Liver (tissue), 9 donors: ENCODE data around the gene LRP10. TPM values are rescaled to one million over a fixed set of nuclear protein-coding genes. Genes with fewer than 3 reads are reported as not detected.

ENCODE experiments used
- DNase-seq: peaks from one replicate; pipeline ENCODE4 v3.0.0-alpha.2; 2017; ENCODE audit warnings: low spot score
- H3K27ac ChIP-seq, 2 donors: one replicate each; pipeline ENCODE4 v1.7.0; 2013; ENCODE audit warnings: inconsistent platforms in 2 of 2, low read length in 2 of 2, control low read depth in 1 of 2, low read depth in 1 of 2, mild to moderate bottlenecking in 1 of 2
- H3K27me3 ChIP-seq, 4 donors: one replicate each; pipeline versions ENCODE4 v1.6.1 to v1.7.0; 2013; ENCODE audit warnings: low read length in 3 of 4, inconsistent platforms in 1 of 4, mild to moderate bottlenecking in 1 of 4, moderate library complexity in 1 of 4; ENCODE audit not compliant: control insufficient read depth in 4 of 4, insufficient read depth in 4 of 4
- H3K36me3 ChIP-seq, 4 donors: one replicate each; pipeline versions ENCODE4 v1.6.1 to v1.7.0; 2013; ENCODE audit warnings: low read length in 3 of 4, mild to moderate bottlenecking in 3 of 4, low read depth in 1 of 4, moderate library complexity in 1 of 4; ENCODE audit not compliant: control insufficient read depth in 4 of 4, insufficient read depth in 3 of 4
- H3K4me1 ChIP-seq, 4 donors: one replicate each; pipeline versions ENCODE4 v1.6.1 to v1.7.0; 2013; ENCODE audit warnings: low read length in 3 of 4, mild to moderate bottlenecking in 3 of 4, moderate library complexity in 1 of 4; ENCODE audit not compliant: control insufficient read depth in 4 of 4, insufficient read depth in 4 of 4
- H3K4me3 ChIP-seq, 3 donors: one replicate each; pipeline versions ENCODE4 v1.6.1 to v1.7.0; 2013; ENCODE audit warnings: low read length in 3 of 3, control low read depth in 1 of 3, low read depth in 1 of 3, mild to moderate bottlenecking in 1 of 3
- H3K9ac ChIP-seq, 2 donors: one replicate each; pipeline ENCODE4 v1.7.0; 2013; ENCODE audit warnings: low read length in 2 of 2, mild to moderate bottlenecking in 2 of 2, moderate library complexity in 2 of 2, control low read depth in 1 of 2, low read depth in 1 of 2
- H3K9me3 ChIP-seq, 4 donors: one replicate each; pipeline versions ENCODE4 v1.6.1 to v1.7.0; 2013; ENCODE audit warnings: low read length in 3 of 4; ENCODE audit not compliant: control insufficient read depth in 4 of 4
- CTCF ChIP-seq: fragments of 150-350 bp; IDR thresholded peaks from 2 replicates; pipeline ENCODE4 v1.5.1; 2017; ENCODE audit warnings: improper control_type of control experiment, low read depth, low read length; ENCODE audit not compliant: missing input control
- FOXA1 ChIP-seq: IDR thresholded peaks from 2 replicates; pipeline ENCODE4 v1.6.1; 2016; ENCODE audit warnings: antibody characterized with exemption
- HNF4A ChIP-seq, 2 donors: conservative IDR thresholded peaks; 2 replicates each; pipeline ENCODE4 v1.6.1; 2016; ENCODE audit warnings: antibody characterized with exemption in 2 of 2, mild to moderate bottlenecking in 2 of 2
- JUND ChIP-seq, 2 donors: IDR thresholded peaks; 2 replicates each; pipeline ENCODE4 v1.6.1; 2016; ENCODE audit warnings: antibody characterized with exemption in 2 of 2
- NR2F2 ChIP-seq: IDR thresholded peaks from 2 replicates; pipeline ENCODE4 v1.6.1; 2016; ENCODE audit warnings: antibody characterized with exemption
- RAD21 ChIP-seq, 2 donors: IDR thresholded peaks; 2 replicates each; pipeline ENCODE4 v1.6.1; 2016; ENCODE audit warnings: antibody characterized with exemption in 2 of 2, mild to moderate bottlenecking in 2 of 2
- RXRA ChIP-seq, 2 donors: IDR thresholded peaks; 2 replicates each; pipeline ENCODE4 v1.6.1; 2017 to 2018; ENCODE audit warnings: antibody characterized with exemption in 2 of 2, mild to moderate bottlenecking in 1 of 2
- SP1 ChIP-seq: IDR thresholded peaks from 2 replicates; pipeline ENCODE4 v1.6.1; 2018; ENCODE audit warnings: antibody characterized with exemption, mild to moderate bottlenecking
- YY1 ChIP-seq: IDR thresholded peaks from 2 replicates; pipeline ENCODE4 v1.6.1; 2016; ENCODE audit warnings: antibody characterized with exemption, mild to moderate bottlenecking
- ZBTB33 ChIP-seq: IDR thresholded peaks from 2 replicates; pipeline ENCODE4 v1.6.1; 2016; ENCODE audit warnings: antibody characterized with exemption
- WGBS: extraction: QIAGEN DNeasy Blood & Tissue Kit; methylation state at CpG from one replicate; pipeline ENCODE4 v1.1.7; 2013; 5-methylcytosine and 5-hydroxymethylcytosine counted together
- polyA plus RNA-seq, 2 donors: library from polyadenylated mRNA; stranded (reverse) in 1 of 2; unstranded in 1 of 2; fragments of 200-250 nt in 1 of 2; fragments of >200 nt in 1 of 2; fragmentation: Nextera tagmentation in 1 of 2; extraction: Ambion mirVana in 1 of 2; gene quantifications; one replicate each; pipeline versions ENCODE4 v1.2.1 to v1.2.3, GENCODE V29; 2013 to 2015
- total RNA-seq, 2 donors: library from RNA; depleted of rRNA; stranded (reverse); fragments of >200 nt; gene quantifications; one replicate each; pipeline ENCODE4 v1.2.3, GENCODE V29; 2014
- donor health status: healthy.
- donor health status: healthy.
- donor health status: healthy.
- donor health status: healthy.
- donor health status: healthy.

Gene LRP10
- total and polyA plus RNA-seq, 4 donors = 19.5 to 61.7 (median 31.3) TPM

- H3K4me3 ChIP-seq = peak overlapping the region; percentile 68 to 95 (median 94)
- no peaks in the 10 kb centered on the region for H3K9me3 ChIP-seq
- H3K27me3 ChIP-seq = no peaks in the 10 kb centered on the region
- DNase-seq = no peak
- peaks cover 0 to 10% (median 8%) of the 10 kb centered on the region in 4 donors for H3K4me1 ChIP-seq
- no peak overlapping the region for H3K27ac ChIP-seq
- H3K36me3 ChIP-seq = peaks cover 3 to 11% (median 5%) of the 10 kb centered on the region in 4 donors
- no peak for TF ChIP-seq NR2F2
- TF ChIP-seq SP1 = no peak
- WGBS = 36% methylated on average over 3 of the region's 3 CpGs
- peak overlapping the region; percentile 44 to 68 for H3K9ac ChIP-seq
Observed at GRCh38 chr14:22830443-22831010, 41.0 kb upstream of the LRP10 start.

- H3K36me3 ChIP-seq = peaks cover 3 to 11% (median 5%) of the 10 kb centered on the region in 4 donors
- H3K27me3 ChIP-seq = no peaks in the 10 kb centered on the region
- H3K27ac ChIP-seq = peak overlapping the region in 1 of 2 donors; percentile 73
- H3K9me3 ChIP-seq = no peaks in the 10 kb centered on the region
- no peak overlapping the region for H3K9ac ChIP-seq
- TF ChIP-seq CTCF (no peak), FOXA1 (no peak), HNF4A (conservative IDR thresholded peaks at IDR 0.05) (no peak), JUND (IDR thresholded peaks at IDR 0.05) (no peak), YY1 (no peak), SP1 (no peak), ZBTB33 (no peak), RXRA (IDR thresholded peaks at IDR 0.05) (no peak)
- WGBS = 89% methylated on average over 3 of the region's 3 CpGs
- peaks cover 3 to 18% (median 5%) of the 10 kb centered on the region in 4 donors for H3K4me1 ChIP-seq
- H3K4me3 ChIP-seq = no peak overlapping the region
- DNase-seq = no peak
Observed at GRCh38 chr14:22835505-22835904, 36.0 kb upstream of the LRP10 start.

- peaks cover 3 to 11% (median 5%) of the 10 kb centered on the region in 4 donors for H3K36me3 ChIP-seq
- H3K9me3 ChIP-seq = no peaks in the 10 kb centered on the region
- TF ChIP-seq RAD21 (IDR thresholded peaks at IDR 0.05) (peak; percentile 66), YY1 (peak; percentile 30), CTCF (peak; percentile 15), ZBTB33 (no peak)
- H3K4me1 ChIP-seq = peaks cover 0 to 18% (median 3%) of the 10 kb centered on the region in 4 donors
- peak within 1 kb of the TSS; percentile 72 to 73 for H3K27ac ChIP-seq
- WGBS = 7% methylated on average over 46 of the region's 46 CpGs
- H3K4me3 ChIP-seq = peak within 1 kb of the TSS; percentile 52 to 73 (median 68)
- H3K9ac ChIP-seq = peak within 1 kb of the TSS; percentile 81 to 90
- DNase-seq = no peak
- H3K27me3 ChIP-seq = no peaks in the 10 kb centered on the region
Observed at GRCh38 chr14:22836301-22837113, 35.0 kb upstream of the LRP10 start, which contains the start of gene MMP14. TSS of gene MMP14 (plus strand) at chr14:22836585. CDS start at chr14:22836818, 233 bp downstream.
